ENCODE measurements around the gene AKT1S1. TPM values are rescaled to one million over a fixed set of nuclear protein-coding genes. Genes with fewer than 3 reads are reported as not detected.

AKT1S1 gene
- total and polyA plus RNA-seq, 2 donors from 2014 or later: 33.7 to 47.2 TPM

- no peaks in the 10 kb centered on the region for H3K4me1 ChIP-seq (ENCODE audit: control insufficient read depth in 2 of 3, insufficient read depth in 2 of 3, low read depth in 1 of 3, low read length in 3 of 3)
- DNase-seq: no peak
- H3K36me3 ChIP-seq (ENCODE audit: control insufficient read depth in 2 of 3, insufficient read depth in 3 of 3, low read length in 3 of 3): peaks cover 2 to 9% (median 7%) of the 10 kb centered on the region in 3 donors
- intact Hi-C loops (cut with DNase I): no loop called here
- TF ChIP-seq, protein P1, sequence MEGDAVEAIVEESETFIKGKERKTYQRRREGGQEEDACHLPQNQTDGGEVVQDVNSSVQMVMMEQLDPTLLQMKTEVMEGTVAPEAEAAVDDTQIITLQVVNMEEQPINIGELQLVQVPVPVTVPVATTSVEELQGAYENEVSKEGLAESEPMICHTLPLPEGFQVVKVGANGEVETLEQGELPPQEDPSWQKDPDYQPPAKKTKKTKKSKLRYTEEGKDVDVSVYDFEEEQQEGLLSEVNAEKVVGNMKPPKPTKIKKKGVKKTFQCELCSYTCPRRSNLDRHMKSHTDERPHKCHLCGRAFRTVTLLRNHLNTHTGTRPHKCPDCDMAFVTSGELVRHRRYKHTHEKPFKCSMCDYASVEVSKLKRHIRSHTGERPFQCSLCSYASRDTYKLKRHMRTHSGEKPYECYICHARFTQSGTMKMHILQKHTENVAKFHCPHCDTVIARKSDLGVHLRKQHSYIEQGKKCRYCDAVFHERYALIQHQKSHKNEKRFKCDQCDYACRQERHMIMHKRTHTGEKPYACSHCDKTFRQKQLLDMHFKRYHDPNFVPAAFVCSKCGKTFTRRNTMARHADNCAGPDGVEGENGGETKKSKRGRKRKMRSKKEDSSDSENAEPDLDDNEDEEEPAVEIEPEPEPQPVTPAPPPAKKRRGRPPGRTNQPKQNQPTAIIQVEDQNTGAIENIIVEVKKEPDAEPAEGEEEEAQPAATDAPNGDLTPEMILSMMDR (IDR thresholded peaks at IDR 0.05; ENCODE audit: borderline replicate concordance, extremely low read depth, insufficient read depth): no peak
- no peak overlapping the region for H3K27ac ChIP-seq (ENCODE audit: low read depth in 2 of 2, low read length in 2 of 2)
- FAIRE-seq: no peak
- no peak overlapping the region for H3K4me3 ChIP-seq (ENCODE audit: low read length in 3 of 3)
- H3K9me3 ChIP-seq (ENCODE audit: control insufficient read depth in 2 of 3, insufficient read depth in 1 of 3, low read length in 3 of 3): no peaks in the 10 kb centered on the region
- H3K27me3 ChIP-seq (ENCODE audit: control insufficient read depth, insufficient read depth, low read length): no peaks in the 10 kb centered on the region
- H3K9ac ChIP-seq (ENCODE audit: low read length in 3 of 3): no peak overlapping the region
Observed at GRCh38 chr19:49840736-49841249, 36.4 kb downstream of the AKT1S1 start.

GRCh38 chr19:49840321-49840720 is 36.8 kb downstream of the AKT1S1 start:
- TF ChIP-seq, protein P1 (IDR thresholded peaks at IDR 0.05; ENCODE audit: borderline replicate concordance, extremely low read depth, insufficient read depth): no peak
- H3K9me3 ChIP-seq (ENCODE audit: control insufficient read depth in 2 of 3, insufficient read depth in 1 of 3, low read length in 3 of 3): no peaks in the 10 kb centered on the region
- FAIRE-seq: no peak
- H3K27me3 ChIP-seq (ENCODE audit: control insufficient read depth, insufficient read depth, low read length): no peaks in the 10 kb centered on the region
- H3K9ac ChIP-seq (ENCODE audit: low read length in 3 of 3): no peak overlapping the region
- no peak for DNase-seq
- H3K4me1 ChIP-seq (ENCODE audit: control insufficient read depth in 2 of 3, insufficient read depth in 2 of 3, low read depth in 1 of 3, low read length in 3 of 3): no peaks in the 10 kb centered on the region
- no peak overlapping the region for H3K4me3 ChIP-seq (ENCODE audit: low read length in 3 of 3)
- H3K27ac ChIP-seq (ENCODE audit: low read depth in 2 of 2, low read length in 2 of 2): no peak overlapping the region
- peaks cover 2 to 9% (median 8%) of the 10 kb centered on the region in 3 donors for H3K36me3 ChIP-seq (ENCODE audit: control insufficient read depth in 2 of 3, insufficient read depth in 3 of 3, low read length in 3 of 3)
- intact Hi-C loops (cut with DNase I): no loop called here

GRCh38 chr19:49839713-49840112 is 37.4 kb downstream of the AKT1S1 start:
- Histone ChIP-seq H3K9ac (ENCODE audit: low read length in 3 of 3) (no peak overlapping the region), H3K27me3 (ENCODE audit: control insufficient read depth, insufficient read depth, low read length) (no peaks in the 10 kb centered on the region), H3K36me3 (ENCODE audit: control insufficient read depth in 2 of 3, insufficient read depth in 3 of 3, low read length in 3 of 3) (peaks cover 2 to 13% (median 10%) of the 10 kb centered on the region in 3 donors), H3K27ac (ENCODE audit: low read depth in 2 of 2, low read length in 2 of 2) (no peak overlapping the region), H3K4me1 (ENCODE audit: control insufficient read depth in 2 of 3, insufficient read depth in 2 of 3, low read depth in 1 of 3, low read length in 3 of 3) (no peaks in the 10 kb centered on the region), H3K9me3 (ENCODE audit: control insufficient read depth in 2 of 3, insufficient read depth in 1 of 3, low read length in 3 of 3) (no peaks in the 10 kb centered on the region), H3K4me3 (ENCODE audit: low read length in 3 of 3) (no peak overlapping the region)
- TF ChIP-seq, protein P1 (IDR thresholded peaks at IDR 0.05; ENCODE audit: borderline replicate concordance, extremely low read depth, insufficient read depth): no peak
- FAIRE-seq (no peak), DNase-seq (no peak)
- intact Hi-C loops (cut with DNase I): no loop called here

All from kidney (tissue), 14 donors.